NAMALWA (cell line): ENCODE data around the gene SH3GLB2.
"Not testable (repeated sequence)": the region's sequence is repeated elsewhere in the genome, so short reads cannot be mapped to it uniquely, and the experiment has no call there.

Source experiments
- DNase-seq: peaks from one replicate; pipeline ENCODE4 v3.0.0-alpha.2; 2015; ENCODE audit warnings: low spot score

The SH3GLB2 gene

DNA sequence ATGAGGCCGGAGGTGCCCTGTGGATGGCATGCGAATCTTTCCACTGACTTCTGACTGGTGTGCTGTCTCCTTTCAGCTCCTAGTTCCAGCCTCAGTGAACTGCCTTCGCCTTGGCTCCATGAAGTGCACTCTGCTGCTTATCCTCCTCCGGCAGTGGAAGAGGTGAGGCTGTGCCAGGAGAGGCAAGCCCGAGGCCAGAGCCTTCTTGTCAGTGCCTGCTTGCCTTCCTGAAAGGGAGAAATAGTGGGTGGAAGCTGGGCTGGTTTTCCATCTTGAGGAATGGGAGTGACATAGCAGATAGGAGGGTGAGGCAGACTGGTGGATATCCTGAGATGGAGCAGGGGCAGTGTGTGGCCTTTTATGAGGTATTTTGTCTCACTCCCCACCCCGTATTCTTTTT is 29.7 kb downstream of the SH3GLB2 start:
- no peak for DNase-seq

DNA sequence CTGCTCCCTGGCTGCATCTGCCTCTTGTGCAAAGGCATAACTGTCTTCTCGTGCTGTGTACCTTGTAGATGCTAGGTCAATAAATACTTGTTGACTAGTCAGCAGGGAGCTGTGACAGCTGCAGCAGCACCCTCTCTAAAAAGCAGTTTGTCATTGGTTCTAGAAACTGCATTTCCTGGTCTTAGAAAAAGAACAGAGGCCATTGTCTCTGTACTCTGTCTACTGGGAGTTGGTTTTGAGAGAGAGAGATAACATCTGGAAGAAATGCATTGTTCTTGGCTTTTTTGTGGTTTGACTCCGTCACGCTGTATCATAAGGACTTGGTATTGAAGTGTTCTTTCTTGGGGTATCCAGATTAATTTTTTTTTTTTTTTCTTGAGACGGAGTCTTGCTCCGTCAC is 32.3 kb downstream of the SH3GLB2 start:
- no peak for DNase-seq

DNA sequence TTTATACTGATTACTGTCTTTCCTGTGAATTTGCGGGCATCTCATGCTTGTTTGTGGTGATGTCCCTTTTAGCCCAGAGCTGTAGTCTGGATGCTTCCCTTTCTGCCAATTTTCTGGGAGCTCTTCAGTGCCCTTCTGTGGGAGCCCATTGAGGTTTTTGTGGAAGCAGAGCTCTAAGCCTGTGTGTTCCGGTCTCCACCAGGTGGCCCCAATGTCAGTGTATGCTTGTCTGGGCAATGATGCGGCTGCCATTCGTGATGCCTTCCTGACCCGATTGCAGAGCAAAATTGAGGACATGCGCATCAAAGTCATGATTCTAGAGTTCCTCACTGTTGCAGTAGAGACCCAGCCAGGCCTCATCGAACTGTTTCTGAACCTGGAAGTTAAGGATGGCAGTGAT is 35.1 kb downstream of the SH3GLB2 start:
- DNase-seq: peak; percentile 30

DNA sequence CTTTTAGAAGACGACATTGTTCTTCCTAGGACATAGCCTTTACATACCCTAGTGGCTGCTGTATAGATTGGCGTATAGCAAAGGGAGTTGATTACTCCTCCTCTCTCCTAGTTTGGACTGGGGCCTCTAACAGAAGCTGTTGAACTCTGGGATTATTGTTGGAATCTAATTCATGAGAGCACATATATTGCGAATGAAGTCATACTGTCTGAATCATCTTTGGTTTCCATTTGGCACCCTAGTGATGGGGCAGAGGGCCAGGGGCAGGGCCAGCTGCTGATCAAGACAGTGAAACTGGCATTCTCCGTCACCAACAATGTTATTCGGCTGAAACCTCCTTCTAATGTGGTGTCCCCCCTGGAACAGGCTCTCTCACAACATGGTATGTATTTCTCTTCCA is 40.3 kb downstream of the SH3GLB2 start:
- DNase-seq: no peak

DNA sequence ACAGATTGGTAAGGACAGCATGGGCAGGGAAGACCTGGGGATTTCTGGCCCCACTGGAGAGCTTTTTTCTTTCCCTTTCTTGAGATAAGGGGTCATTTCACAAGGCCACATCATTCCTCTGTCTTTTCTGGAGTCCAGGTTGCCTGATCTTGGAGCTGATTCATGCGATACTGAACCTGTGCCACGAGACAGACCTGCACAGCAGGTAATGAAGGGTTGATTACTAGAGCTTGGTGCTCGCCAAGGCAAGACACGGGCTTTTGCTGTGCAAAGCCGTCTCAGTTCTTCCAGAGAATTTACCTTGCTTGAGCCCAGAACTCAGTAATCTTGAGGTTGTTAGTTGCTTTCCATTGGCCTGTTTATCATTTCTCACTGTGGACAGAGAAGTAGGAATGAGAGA is 41.5 kb downstream of the SH3GLB2 start:
- no peak for DNase-seq

DNA sequence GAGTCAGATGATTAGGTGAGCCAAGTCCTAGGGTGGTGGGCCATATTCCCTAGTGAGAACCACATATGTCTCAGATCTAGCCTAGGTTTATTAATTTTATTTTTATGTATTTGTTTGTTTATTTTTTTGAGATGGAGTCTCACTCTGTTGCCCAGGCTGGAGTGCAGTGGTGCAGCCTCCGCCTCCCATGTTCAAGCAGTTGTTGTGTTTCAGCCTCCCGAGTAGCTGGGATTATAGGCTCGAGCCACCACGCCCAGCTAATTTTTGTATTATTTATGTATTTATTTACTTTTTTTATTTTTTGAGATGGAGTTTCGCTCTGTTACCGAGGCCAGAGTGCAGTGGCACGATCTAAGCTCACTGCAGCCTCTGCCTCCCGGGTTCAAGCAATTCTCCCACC is 44.6 kb downstream of the SH3GLB2 start:
- no peak for DNase-seq

DNA sequence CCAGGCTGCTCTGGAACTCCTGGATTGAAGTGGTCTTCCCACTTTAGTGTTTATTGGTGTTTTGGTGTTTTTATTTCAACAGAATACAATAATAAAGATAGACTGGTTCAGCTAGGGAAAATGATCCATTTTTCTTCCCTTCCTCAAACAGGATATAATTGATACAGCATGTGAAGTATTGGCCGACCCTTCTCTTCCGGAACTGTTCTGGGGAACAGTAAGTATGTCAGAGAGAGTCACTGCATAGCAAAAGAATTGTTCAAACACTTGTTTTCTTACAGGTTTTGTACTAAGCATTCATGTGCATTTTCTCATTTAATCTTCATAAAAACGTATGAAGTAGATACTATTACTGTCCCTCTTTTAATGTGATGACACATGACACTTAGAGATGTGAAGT is 49.0 kb downstream of the SH3GLB2 start:
- DNase-seq: no peak

DNA sequence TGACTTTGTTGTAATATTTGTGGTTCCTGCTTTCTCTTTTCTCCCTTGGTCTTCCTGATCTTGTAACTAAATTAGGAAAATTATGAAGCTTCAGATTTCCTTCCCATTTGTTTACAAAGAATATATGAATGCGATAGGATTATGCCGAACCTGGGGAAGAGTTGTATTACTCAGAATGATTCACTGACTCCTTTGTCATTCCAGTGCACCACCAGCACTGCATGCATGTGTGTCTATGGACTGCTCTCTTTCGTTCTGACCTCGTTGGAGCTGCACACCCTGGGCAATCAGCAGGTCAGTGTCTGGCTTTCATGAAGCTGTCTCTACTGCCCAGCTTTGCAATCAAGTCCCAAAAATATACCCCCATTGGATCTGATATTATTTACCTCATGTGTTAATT is 55.2 kb downstream of the SH3GLB2 start:
- DNase-seq: no peak

DNA sequence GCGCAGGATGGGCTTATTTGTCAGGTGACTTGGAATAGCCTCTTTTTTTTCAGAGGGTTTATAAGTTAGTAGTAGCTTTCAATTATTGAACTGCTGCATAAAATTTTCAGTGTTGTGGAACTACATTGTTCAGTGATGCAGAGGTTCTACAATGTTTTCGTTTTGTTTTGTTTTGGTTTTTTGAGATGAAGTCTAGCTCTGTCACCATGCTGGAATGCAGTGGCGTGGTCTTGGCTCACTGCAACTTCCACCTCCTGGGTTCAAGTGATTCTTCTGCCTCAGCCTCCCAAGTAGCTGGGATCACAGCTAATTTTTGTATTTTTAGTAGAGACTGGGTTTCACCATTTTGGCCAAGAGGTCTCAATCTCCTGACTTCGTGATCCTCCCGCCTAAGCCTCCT is 58.6 kb downstream of the SH3GLB2 start:
- no peak for DNase-seq

DNA sequence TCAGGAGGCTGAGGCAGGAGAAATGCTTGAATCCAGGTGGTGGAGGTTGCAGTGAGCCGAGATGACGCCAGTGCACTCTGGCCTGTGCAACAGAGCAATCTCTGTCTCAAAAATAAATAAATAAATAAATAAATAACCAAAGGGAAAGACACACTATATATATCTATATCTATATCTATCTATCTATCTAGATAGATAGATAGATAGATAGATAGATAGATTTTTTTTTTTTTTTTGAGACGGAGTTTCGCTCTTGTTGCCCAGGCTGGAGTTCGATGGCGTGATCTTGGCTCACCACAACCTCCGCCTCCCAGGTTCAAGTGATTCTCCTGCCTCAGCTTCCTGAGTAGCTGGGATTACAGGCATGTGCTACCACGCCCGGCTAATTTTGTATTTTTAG is 66.7 kb downstream of the SH3GLB2 start:
- not testable (repeated sequence) for DNase-seq
